ENCODE data around the gene EZH2.

Gene EZH2

DNA sequence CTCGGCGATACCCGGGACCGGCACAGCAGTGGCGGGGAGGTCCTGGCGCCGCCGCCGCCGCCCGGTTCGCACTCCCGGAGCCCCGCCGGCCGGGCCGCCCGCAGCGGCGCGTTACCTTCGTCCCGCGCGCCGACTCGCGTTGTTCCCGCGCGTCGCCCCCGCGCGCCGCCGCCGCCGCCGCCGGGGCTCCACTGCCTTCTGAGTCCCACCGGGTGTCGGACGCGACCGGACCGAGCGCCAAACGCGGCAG, at the start of gene EZH2:
TSS of gene EZH2 (minus strand) at position 243 of the 250 bp plus-strand sequence. CDS start 36,993 bp downstream, outside the sequence.
- no peak for DNase-seq

DNA sequence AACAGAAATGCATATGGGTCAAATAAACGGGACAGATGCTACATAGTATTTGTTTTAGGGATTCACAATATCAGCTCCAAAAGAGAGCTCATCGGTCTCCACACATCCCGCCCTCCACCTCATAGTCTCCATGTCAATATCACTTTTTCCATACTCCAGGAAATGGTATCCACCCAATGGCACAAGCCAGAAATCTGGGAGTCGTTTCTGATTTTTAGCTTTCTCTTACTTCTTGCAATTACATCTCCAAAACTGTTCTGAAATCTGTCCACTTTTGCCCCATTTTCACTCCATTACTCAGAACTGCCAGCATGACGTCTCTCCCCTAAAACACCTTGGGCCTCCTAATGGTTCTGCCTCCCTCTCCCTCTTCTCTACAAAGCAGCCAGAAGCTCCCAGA, 47.4 kb upstream of the EZH2 start:
- no peak for DNase-seq

DNA sequence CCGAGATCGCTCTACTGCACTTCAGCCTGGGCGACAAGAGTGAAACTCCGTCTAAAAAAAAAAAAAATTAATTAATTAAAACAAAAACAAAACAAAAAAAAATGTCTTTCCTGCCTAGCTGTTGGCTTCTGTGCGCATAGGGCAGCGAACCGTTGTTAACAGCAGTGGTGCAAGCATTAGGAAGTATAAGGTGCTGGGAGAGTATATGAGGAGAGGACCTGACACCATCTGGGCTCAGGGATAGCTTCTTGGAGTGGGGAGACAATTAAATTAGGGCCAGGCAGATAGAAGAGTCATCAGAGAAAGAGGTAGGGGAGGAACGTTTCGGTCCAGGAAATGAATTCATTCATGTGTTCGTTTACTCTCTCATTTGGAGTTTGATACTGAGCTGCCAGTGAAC, 46.2 kb upstream of the EZH2 start:
- no peak for DNase-seq

- DNase-seq, result no peak
Measured at GRCh38 chr7:148929176-148929575, 45.1 kb upstream of the EZH2 start.

DNA sequence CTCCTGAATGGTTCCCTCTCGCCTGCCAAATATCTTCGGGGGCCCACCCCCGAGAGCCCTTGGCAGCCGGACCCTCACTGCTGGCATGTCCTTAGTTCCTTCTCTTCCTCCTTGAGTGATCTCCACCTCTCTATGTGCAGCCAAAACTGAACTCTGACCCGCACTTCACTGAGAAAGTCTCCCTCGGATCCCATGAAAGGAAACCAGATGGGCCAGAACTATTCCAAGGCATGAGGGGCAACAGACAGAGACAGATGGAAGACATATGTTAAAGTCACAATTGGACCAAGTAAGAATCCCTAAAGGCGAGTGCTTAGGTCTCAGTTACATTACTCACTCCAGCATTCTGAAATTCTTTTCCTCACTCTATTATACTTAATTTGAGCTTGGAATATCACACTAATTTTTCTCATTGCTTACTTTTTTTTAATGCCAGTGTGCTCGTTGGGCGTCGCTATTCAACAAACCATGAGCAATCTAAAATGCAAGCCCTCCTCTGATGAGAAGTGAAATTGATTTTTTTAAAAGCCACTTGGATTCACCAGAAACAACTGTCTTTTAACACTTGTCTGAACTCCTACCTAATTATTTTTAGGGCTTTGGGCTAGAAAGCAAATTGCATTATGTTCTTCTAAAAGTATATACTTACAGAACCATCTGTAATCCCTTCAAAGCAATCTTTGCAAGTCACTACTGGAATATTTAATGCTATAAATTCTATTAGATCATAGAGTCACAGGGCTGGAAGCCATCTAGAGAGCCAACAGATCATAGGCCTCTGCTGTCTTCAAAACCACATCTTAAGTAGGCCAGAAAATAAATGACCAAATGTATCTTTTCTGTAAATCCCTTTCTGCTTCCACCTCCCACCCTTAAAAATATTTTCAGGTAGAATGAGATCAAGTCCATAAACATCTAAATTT, 43.3 kb upstream of the EZH2 start:
- no peak for DNase-seq

GRCh38 chr7:148925836-148926235, 41.7 kb upstream of the EZH2 start:
- DNase-seq, result no peak

DNA sequence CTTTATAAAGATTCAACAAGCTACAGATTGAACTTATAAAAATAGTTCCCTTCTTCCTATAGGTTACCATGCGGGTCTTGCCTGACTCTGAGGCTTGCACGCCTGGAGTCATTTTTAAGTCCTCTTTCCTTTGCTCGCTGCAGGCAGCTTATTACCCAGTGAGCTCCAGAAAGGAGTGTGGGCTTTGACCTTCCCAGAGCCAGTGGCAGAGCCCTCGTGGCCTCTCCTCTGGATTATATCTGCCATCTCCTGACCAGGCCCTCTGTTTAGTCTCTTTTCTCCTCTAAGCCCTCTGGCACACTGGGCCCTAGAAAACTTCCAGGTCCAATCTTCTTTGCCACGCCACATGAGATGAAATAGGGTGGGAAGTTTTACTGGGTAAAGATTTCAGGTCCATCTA, 39.9 kb upstream of the EZH2 start:
- no peak for DNase-seq

GRCh38 chr7:148921806-148922205, 37.7 kb upstream of the EZH2 start:
- DNase-seq, result no peak

GRCh38 chr7:148921189-148921588, 37.1 kb upstream of the EZH2 start:
- DNase-seq, result no peak

DNA sequence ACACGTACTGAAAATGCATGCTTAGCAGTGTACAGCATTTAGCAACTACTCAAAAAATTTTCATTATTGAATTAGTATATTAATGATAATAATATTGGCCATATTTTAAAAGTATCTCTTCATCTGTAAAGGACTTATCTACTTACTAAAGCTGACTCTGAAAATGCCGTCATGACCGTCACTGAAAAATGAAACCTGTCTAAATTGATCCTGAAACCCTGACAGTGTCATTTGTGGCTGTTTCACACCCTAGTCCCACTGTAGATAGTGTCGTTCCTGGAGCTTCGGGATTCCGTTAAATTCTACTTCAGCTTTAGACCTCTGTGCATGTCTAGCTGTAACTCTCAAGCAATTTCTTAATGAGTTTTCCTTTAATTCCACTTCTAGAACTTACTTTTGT, 35.8 kb upstream of the EZH2 start:
- DNase-seq, result no peak

DNA sequence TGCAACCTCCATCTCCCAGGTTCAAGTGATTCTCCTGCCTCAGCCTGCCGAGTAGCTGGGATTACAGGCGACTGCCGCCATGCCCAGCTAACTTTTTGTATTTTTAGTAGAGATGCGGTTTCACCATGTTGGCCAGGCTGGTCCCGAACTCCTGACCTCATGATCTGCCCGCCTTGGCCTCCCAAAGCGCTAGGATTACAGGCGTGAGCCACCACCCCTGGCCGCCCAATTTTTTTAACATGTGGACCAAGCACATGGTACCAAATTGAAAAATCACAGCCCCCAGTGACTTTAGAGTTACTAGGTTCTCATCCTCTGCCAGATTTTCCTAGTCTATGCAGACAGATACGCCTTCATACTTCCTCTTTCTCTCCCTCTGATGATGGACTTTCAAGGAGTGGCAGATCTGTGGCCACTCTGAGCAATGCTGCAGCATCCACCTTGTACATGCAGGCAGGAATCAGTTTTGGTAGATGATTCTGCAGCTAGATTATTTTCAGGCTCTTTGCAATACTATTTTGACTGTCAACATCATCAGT, 34.0 kb upstream of the EZH2 start:
- no peak for DNase-seq

DNA sequence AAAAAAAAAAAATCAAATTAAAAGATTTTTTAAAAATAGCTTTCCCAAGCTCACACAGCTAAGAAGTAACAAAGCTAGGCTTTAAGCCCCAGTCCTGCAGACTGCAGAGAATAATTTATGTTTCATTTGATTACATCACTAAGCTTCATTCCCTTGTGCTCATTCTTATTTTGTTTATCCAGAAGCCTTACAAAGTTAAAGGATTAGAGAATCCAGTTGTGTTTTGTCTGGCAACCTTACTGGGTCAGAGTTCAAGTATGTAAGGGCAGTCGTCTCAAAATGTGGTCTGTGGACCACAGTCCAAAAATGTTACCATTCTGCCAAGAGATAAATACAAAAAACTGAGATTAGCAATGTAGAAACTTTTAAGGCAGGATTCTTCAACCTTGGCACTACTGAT, 32.1 kb upstream of the EZH2 start:
- DNase-seq, result no peak

- DNase-seq, result no peak
Measured at GRCh38 chr7:148915211-148915610, 31.1 kb upstream of the EZH2 start.

DNA sequence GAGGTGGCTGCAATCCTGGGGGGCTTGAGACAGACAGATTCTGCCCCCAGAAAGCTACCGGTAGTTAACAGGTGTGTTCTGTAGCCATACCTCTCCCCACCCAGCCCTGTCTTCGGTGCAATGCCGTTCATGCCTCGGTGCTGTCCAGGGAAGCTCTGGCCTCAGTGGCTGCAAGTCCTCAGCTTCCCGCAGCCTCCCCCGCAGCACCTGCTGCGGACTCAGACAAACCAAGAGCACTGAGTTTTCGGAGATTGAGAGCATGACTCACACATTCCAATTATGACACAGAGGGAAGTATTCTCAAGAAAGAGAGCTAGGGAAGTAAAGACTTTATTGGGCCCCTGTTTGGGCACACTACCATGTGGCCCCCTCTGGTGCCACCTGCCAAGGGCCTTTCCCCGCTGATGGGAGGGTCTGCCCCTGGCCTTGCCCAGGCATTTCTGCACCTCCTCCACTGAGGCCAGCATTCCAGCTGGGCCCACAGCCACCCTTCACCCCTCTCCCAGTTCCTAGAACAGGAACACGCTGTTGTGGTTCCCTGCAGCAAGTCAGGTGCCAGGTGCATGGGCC, 30.2 kb upstream of the EZH2 start:
- DNase-seq, result peak in 1 of 2 donors; percentile 35

DNA sequence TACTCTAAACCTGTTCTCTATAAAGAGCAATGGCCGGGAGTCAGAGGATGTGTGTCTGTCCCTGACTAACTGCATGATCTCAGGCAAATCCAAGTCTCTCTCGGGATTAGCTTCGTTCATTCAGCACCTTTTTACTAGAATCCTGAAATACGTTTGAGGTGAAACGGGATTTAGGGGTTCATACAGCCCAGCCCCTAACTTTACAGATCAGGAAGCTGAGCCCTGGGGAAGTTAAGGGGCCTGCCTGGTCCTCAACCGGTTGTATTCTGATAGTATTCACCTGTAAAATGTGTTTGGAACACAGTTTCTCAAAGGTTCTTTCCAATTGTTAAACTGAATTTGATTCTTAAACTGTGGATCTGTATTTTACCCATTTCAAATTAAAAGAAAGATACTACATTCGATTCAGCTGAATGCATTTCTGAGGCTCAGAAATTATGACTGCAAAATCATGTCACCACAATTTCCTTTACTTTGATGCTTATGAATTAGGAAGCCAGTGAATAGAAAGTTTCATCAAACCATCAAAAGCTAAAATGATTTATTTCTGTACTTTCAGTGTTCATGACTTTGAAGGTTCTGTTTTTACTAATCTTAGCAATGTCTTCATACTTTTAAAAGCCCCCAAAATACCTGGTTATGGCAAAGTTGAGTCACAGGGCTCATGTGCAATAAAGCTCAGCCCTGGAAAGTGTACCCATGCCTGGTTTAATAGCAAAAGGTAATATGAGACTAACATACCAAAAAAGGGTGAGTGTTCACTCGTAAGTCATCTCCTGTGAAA, 28.9 kb upstream of the EZH2 start:
- DNase-seq, result no peak

- DNase-seq, result no peak
Measured at GRCh38 chr7:148912151-148912550, 28.1 kb upstream of the EZH2 start.

GRCh38 chr7:148911626-148912025, 27.5 kb upstream of the EZH2 start:
- DNase-seq, result no peak

DNA sequence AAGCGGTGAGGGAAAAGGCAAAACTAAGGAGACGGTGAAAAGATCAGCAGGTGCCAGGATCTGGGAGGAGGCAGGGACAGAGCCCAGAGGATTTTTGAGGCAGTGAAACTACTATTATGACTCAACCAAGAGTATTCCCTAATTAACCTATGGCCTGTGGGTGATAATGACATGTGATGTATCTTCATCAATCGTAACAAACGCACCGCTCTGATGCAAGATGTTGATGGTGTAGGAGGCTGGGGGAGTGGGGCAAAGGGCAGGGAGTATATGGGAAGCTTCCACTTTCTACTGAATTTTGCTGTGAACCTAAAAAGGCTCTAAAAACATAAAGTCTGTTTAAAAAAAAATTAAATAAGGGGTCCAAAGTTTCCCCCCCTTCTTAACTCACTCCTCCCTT, 25.5 kb upstream of the EZH2 start:
- DNase-seq, result peak; percentile 71 to 92

- DNase-seq, result no peak
Measured at GRCh38 chr7:148906707-148907498, 22.8 kb upstream of the EZH2 start.

DNA sequence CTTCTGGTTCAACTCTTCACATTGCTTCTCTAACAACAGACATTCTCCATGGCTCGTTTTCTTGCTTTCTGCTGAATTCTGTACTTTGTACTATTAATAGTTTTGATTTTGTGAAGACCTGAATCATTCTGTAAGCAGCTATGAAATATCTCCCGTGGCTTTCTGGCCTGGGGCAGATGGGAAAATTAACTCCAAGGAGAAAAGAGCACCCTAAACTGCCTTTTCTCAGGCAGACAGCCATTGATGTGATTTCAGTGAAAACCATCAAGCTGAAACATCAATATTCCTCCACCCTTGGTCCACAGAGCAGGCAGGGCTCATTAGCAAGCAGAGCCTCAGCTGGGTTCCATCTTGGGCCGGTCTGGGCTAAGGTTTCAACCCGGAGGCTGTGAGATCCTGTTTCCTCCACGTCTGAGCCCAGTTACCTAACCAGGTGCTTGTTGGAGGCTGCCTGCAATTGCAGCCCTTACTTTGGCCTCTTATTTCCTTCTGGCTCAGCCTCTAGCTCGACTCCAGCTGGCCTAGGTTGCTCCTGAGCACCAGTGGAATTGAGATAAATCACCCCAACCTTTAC, 21.1 kb upstream of the EZH2 start:
- DNase-seq, result no peak

GRCh38 chr7:148903504-148903903, 19.4 kb upstream of the EZH2 start:
- DNase-seq, result peak; percentile 30 to 47

DNA sequence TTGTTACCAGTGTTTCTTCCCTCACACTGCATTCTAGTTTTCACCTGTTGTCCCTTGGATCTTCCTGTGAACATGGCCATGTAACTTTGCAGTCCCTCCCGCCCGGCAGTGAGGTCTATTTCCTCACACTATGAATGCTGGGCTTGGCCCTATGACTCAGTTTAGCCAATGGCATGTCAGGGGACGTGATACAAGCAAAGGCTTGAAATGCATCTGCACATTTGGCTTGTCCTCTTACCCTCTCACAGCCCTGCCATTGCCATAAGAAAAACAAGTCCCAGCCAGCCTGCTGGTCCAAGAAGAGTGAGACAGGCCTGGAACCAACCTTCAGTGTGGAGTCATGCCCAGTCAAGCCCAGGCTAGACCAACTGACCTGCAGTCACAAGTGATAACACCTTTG, 17.1 kb upstream of the EZH2 start:
- no peak for DNase-seq

Measured in inflammatory macrophage treated with lipopolysaccharide for 1 hour (primary cell).